HG02981 (cell line): ENCODE measurements around the gene ANKZF1.
A peak's percentile ranks its signal among the peaks of the same experiment; 100 is the strongest.
"Not testable (repeated sequence)": the region's sequence is repeated elsewhere in the genome, so short reads cannot be mapped to it uniquely, and the experiment has no call there.

Experiments
- ATAC-seq: cut with Tn5 transposase; IDR thresholded peaks from one replicate; pipeline ENCODE4 v1.9.1; 2021; ENCODE audit warnings: mild to moderate bottlenecking, moderate library complexity; ENCODE audit not compliant: unreplicated experiment

Gene ANKZF1

GRCh38 chr2:219229305-219230058 is at the start of gene ANKZF1, which contains the start of gene ATG9A:
Gene ANKZF1, plus strand, starts transcription at chr2:219229806. Its CDS starts 452 bp downstream, at chr2:219230258.
Gene ATG9A, minus strand, starts transcription at chr2:219229636. Its CDS starts 1,612 bp downstream, at chr2:219228024.
- peak; percentile 96 for ATAC-seq

GRCh38 chr2:219180961-219181360 is 48.6 kb upstream of the ANKZF1 start:
- ATAC-seq = no peak

- ATAC-seq = no peak
Observed at GRCh38 chr2:219181531-219181930, 48.1 kb upstream of the ANKZF1 start.

GRCh38 chr2:219182331-219183150 is 47.1 kb upstream of the ANKZF1 start:
- no peak for ATAC-seq

GRCh38 chr2:219183151-219183772 is 46.3 kb upstream of the ANKZF1 start:
- no peak for ATAC-seq

- no peak for ATAC-seq
Observed at GRCh38 chr2:219184121-219184520, 45.5 kb upstream of the ANKZF1 start.

GRCh38 chr2:219186754-219187456 is 42.7 kb upstream of the ANKZF1 start:
- no peak for ATAC-seq

- ATAC-seq = no peak
Observed at GRCh38 chr2:219197388-219197787, 32.2 kb upstream of the ANKZF1 start.

GRCh38 chr2:219198974-219199373 is 30.6 kb upstream of the ANKZF1 start:
- no peak for ATAC-seq

GRCh38 chr2:219199470-219200211 is 30.0 kb upstream of the ANKZF1 start:
- no peak for ATAC-seq

- ATAC-seq = not testable (repeated sequence)
Observed at GRCh38 chr2:219200502-219201326, 28.9 kb upstream of the ANKZF1 start.

- ATAC-seq = not testable (repeated sequence)
Observed at GRCh38 chr2:219201331-219201730, 28.3 kb upstream of the ANKZF1 start.

- no peak for ATAC-seq
Observed at GRCh38 chr2:219204425-219205164, 25.0 kb upstream of the ANKZF1 start.

GRCh38 chr2:219205165-219205538 is 24.5 kb upstream of the ANKZF1 start:
- ATAC-seq = no peak

GRCh38 chr2:219205981-219206327 is 23.7 kb upstream of the ANKZF1 start:
- no peak for ATAC-seq

GRCh38 chr2:219206328-219207133 is 23.1 kb upstream of the ANKZF1 start, which contains the start of gene ZFAND2B:
Gene ZFAND2B, plus strand, starts transcription at chr2:219206782. Its CDS starts 206 bp downstream, at chr2:219206988.
- ATAC-seq = peak; percentile 98

GRCh38 chr2:219207134-219207883 is 22.3 kb upstream of the ANKZF1 start:
- ATAC-seq = no peak
